Thymus (tissue), 11 donors: ENCODE data around the gene FKBP8. TPM values are rescaled to one million over a fixed set of nuclear protein-coding genes. Genes with fewer than 3 reads are reported as not detected.
A peak's percentile ranks its signal among the peaks of the same experiment; 100 is the strongest.

Source experiments
- DNase-seq, 9 donors: peaks; one replicate each; pipeline ENCODE4 v3.0.0-alpha.2; 2013; ENCODE audit warnings: low spot score in 9 of 9, low read depth in 6 of 9, missing footprints in 1 of 9
- H3K27ac ChIP-seq, 2 donors: one replicate each; pipeline ENCODE4 v1.5.1; 2013; ENCODE audit warnings: control low read depth in 1 of 2, low read depth in 1 of 2, low read length in 1 of 2, mild to moderate bottlenecking in 1 of 2, moderate library complexity in 1 of 2
- H3K27me3 ChIP-seq, 2 donors: one replicate each; pipeline ENCODE4 v1.5.1; 2013; ENCODE audit warnings: low read length in 1 of 2; ENCODE audit not compliant: control insufficient read depth in 2 of 2, insufficient read depth in 1 of 2
- H3K36me3 ChIP-seq, 2 donors: one replicate each; pipeline ENCODE4 v1.5.1; 2013; ENCODE audit warnings: low read length in 1 of 2, mild to moderate bottlenecking in 1 of 2, moderate library complexity in 1 of 2; ENCODE audit not compliant: control insufficient read depth in 2 of 2, insufficient read depth in 2 of 2
- H3K4me1 ChIP-seq, 2 donors: one replicate each; pipeline ENCODE4 v1.5.1; 2013; ENCODE audit warnings: low read length in 2 of 2; ENCODE audit not compliant: control insufficient read depth in 2 of 2, insufficient read depth in 2 of 2
- H3K4me3 ChIP-seq, 2 donors: one replicate each; pipeline ENCODE4 v1.5.1; 2013; ENCODE audit warnings: low read length in 2 of 2, control low read depth in 1 of 2, mild to moderate bottlenecking in 1 of 2
- H3K9me3 ChIP-seq, 2 donors: one replicate each; pipeline ENCODE4 v1.5.1; 2013; ENCODE audit warnings: low read length in 1 of 2, mild to moderate bottlenecking in 1 of 2; ENCODE audit not compliant: control insufficient read depth in 2 of 2, insufficient read depth in 1 of 2
- WGBS: extraction: QIAGEN DNeasy Blood & Tissue Kit; methylation state at CpG from one replicate; pipeline ENCODE4 v1.1.7; 2013; 5-methylcytosine and 5-hydroxymethylcytosine counted together
- polyA plus RNA-seq: library from polyadenylated mRNA; stranded (reverse); fragments of 200-250 nt; gene quantifications from one replicate; pipeline ENCODE4 v1.2.3, GENCODE V29; 2013
- total RNA-seq: library from RNA; stranded (reverse); fragments of 120-200 nt; gene quantifications from one replicate; pipeline ENCODE4 v1.2.4, GENCODE V29; 2013
- donor health status: healthy.

Gene FKBP8
- total and polyA plus RNA-seq, 2 donors = 153 to 232 TPM

DNA sequence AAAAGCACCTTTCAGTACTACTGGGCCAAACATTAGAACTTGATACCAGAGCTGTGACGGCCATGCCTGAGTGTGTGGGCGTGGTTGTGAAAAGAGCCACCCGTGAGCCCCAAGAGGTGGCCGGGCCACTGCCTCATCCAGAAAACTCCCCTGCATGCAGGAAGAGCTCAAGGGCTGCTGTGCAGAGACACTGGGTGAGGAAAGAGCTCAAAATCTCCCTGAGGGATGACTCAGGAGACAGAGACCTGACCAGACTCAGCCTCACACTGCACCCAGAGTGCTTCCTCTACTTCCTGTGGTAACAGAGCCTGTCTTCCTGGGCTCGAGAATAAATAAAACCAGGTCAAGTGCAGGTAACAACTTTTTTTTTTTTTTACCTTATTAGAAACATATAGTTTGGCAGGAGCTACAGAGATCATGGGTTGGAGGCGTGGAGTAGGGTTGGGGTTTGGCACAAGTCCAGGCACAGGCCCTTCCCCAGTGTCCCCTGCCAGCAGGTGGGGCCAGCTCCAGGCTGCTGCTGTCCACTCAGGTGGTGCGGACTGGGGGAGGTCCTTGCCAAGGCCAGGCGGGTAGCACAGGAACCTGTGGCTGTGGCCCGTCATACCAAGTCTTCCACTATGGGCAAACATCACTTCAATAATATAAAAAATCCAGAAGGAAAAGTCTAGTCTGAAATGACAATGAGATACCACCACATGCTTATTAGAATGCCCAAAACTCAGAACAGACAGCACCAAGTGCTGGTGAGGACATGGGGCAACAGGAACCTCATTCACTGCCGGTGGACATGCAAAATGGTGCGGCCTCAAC, 47.0 kb downstream of the FKBP8 start:
- DNase-seq = peak in 1 of 9 donors; percentile 42
- 52% methylated on average over 11 of the region's 11 CpGs for WGBS
- peaks cover 14 to 56% of the 10 kb centered on the region in 2 donors for H3K4me1 ChIP-seq

DNA sequence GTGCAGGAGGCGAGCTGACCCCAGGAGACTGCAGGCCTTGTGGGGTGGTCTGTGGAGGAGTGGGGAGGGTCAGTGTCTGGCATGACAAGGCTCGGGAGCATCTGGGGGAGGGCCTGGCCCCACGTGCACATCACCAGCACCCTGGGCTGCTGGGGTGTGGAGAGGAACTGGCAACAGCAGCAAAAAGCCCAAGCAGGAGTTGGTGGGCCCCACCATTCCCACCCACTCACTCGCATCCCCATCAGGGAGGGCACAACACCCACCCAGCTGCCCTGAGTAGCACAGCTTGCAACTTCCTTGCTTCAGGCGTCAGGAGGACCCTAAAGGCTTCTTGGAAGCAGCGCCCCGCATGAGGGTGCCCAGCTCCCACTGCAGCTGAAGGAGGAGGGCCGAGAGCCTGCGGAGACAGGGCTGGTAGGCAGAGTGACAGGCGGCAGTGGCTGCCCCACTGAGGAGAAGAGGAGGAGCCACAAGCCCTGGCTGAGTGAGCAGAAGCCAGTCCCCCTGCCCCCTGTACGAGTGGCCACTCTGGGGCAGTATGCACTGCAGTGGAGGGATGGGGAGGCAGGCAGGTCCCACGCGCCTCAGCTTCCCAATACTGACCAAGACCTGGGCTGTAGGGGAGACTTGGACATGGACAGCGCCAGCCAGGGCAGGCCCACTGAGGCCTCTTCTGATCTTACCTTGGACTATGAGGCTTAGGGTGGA, 48.0 kb downstream of the FKBP8 start:
- WGBS = 95% methylated on average over 14 of the region's 14 CpGs
- no peaks in the 10 kb centered on the region for H3K9me3 ChIP-seq
- no peak overlapping the region for H3K4me3 ChIP-seq
- peaks cover 14 to 47% of the 10 kb centered on the region in 2 donors for H3K4me1 ChIP-seq
- H3K27ac ChIP-seq = peak overlapping the region in 1 of 2 donors; percentile 45
- H3K36me3 ChIP-seq = peaks cover 0 to 2% of the 10 kb centered on the region in 2 donors
- no peaks in the 10 kb centered on the region for H3K27me3 ChIP-seq
- DNase-seq = no peak

More for the DNA sequence above, 47.0 kb downstream of the FKBP8 start:
- H3K36me3 ChIP-seq = peaks cover 0 to 2% of the 10 kb centered on the region in 2 donors
- no peaks in the 10 kb centered on the region for H3K9me3 ChIP-seq
- no peaks in the 10 kb centered on the region for H3K27me3 ChIP-seq
- H3K4me3 ChIP-seq = no peak overlapping the region
- H3K27ac ChIP-seq = peak overlapping the region in 1 of 2 donors; percentile 19

DNA sequence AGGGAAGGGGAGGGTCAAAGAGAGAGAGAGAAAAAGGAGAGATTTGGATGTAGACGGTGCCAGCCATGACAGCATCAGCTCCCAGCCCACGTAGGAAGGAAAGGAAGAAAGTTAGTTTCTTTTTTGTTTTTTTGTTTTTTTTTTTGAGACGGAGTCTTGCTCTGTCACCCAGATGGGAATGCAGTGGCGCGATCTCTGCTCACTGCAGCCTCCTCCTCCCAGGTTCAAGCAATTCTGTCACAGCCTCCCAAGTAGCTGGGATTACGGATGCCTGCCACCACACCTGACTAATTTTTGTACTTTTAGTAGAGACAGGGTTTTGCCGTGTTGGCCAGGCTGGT, 49.1 kb downstream of the FKBP8 start:
- WGBS = 53% methylated on average over 7 of the region's 7 CpGs
- Histone ChIP-seq H3K36me3 (peaks cover 0 to 2% of the 10 kb centered on the region in 2 donors), H3K27ac (peak overlapping the region in 1 of 2 donors; percentile 37), H3K4me3 (no peak overlapping the region), H3K4me1 (peaks cover 14 to 47% of the 10 kb centered on the region in 2 donors), H3K27me3 (no peaks in the 10 kb centered on the region), H3K9me3 (no peaks in the 10 kb centered on the region)
- no peak for DNase-seq

DNA sequence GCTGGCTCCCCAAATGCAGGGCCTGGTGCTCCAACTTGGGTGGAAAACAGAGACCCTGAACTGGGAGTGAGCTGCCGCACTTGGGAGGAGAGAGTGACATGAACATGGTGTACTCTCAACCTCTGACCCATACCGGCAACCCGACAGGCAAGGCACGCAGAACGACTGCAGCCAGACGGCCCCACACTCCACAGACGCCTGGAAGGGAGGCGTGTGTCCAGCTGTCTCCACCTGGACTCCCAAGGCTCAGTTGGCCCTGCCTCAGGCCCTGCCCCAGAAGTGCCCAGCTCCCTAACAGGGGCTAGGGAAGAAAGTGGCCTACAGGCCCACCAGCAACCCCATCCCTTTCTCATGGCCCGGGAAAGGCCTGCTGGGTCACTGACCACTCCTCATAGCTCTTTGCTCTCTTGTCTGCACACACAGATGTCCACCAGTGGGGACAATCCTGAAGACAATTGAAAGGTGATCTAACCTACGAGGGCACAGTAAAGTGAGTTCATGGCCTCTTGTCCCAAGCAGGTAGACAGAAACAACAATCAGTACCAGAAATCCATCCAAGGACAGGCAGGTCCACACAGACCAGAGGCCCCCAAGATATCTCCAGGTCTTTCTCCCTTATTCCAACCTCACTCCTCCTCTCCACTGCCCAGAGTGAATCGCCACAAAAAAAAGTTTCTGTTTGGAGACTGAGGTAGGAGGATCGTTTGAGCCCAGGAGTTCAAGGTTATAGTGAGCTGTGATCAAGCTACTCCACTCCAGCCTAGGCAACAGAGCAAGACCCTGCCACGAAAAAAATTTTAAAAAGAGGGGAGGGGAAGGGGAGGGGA, 49.7 kb downstream of the FKBP8 start:
- H3K4me1 ChIP-seq = peaks cover 14 to 47% of the 10 kb centered on the region in 2 donors
- 92% methylated on average over 13 of the region's 13 CpGs for WGBS
- no peaks in the 10 kb centered on the region for H3K9me3 ChIP-seq
- no peak for DNase-seq
- H3K27ac ChIP-seq = no peak overlapping the region
- no peak overlapping the region for H3K4me3 ChIP-seq
- H3K36me3 ChIP-seq = peaks cover 0 to 2% of the 10 kb centered on the region in 2 donors
- H3K27me3 ChIP-seq = no peaks in the 10 kb centered on the region

DNA sequence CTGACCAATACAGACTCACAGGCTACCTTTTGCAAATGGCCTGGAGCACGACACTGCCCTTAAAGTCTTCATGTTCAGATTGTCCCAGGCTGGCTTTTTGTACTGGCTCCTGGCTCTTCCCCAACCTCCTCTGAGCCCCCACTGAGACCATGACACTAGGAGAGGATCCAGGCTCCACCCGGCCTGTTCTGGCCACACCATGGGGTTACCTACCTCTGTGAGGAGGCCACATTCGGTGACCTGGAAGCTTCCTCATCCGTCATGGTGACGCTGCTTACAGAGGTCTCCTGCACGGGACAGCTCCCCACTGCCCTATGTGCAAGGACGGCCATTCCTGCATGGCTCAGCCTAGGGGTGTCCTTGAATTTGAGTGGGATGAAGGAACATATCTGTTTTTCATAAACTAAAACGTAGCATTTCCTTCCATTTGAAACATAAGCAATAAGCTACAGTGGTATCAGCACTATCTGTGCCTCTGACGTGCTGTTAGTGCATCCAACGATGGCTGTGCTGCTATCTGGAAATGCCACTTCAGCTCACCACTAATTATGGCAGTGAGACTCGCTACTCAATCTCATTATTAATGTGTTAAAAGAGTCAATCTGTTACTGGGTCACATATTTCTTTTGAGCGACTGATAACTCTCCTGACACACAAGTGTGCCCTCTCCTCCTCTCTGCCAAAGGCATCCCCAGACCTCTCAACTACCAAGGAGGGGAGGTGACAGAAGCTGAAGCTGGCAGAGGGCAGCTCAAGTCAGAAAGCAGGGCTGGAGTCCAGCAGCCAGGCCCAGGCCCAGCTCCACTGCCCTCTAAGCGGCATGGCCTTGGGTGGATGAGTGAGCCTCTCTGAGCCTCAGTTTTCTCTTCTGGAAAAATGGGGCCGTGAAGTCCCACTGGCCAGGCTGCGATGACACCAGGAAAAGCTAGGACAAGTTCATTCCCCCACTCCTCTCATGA, 51.1 kb downstream of the FKBP8 start:
- Histone ChIP-seq H3K9me3 (no peaks in the 10 kb centered on the region), H3K4me3 (no peak overlapping the region), H3K4me1 (peaks cover 14 to 61% of the 10 kb centered on the region in 2 donors), H3K27ac (no peak overlapping the region), H3K36me3 (peaks cover 0 to 2% of the 10 kb centered on the region in 2 donors), H3K27me3 (no peaks in the 10 kb centered on the region)
- WGBS = 98% methylated on average over 15 of the region's 15 CpGs
- no peak for DNase-seq

DNA sequence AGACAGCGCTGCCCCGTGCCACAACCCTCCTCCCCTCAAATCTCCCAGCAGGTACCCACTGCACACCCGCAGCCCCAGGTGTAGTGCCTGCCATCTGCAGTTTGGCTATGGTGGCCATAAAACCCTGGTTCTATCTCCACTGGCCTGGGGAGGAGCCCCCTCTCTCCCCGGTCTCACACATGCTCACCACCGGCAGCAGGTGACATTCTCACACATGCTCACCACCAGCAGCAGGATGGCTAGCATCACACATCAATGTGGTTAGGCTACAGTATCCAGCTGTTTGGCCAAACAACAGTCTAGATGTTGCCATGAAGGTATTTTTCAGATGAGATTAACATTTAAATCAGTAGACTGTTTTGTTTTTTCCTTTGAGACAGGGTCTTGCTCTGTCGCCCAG, 52.6 kb downstream of the FKBP8 start:
- DNase-seq = no peak
- no peak overlapping the region for H3K4me3 ChIP-seq
- 90% methylated on average over 6 of the region's 6 CpGs for WGBS
- no peak overlapping the region for H3K27ac ChIP-seq
- H3K36me3 ChIP-seq = peaks cover 0 to 2% of the 10 kb centered on the region in 2 donors
- no peaks in the 10 kb centered on the region for H3K9me3 ChIP-seq
- peaks cover 5 to 64% of the 10 kb centered on the region in 2 donors for H3K4me1 ChIP-seq
- H3K27me3 ChIP-seq = no peaks in the 10 kb centered on the region

DNA sequence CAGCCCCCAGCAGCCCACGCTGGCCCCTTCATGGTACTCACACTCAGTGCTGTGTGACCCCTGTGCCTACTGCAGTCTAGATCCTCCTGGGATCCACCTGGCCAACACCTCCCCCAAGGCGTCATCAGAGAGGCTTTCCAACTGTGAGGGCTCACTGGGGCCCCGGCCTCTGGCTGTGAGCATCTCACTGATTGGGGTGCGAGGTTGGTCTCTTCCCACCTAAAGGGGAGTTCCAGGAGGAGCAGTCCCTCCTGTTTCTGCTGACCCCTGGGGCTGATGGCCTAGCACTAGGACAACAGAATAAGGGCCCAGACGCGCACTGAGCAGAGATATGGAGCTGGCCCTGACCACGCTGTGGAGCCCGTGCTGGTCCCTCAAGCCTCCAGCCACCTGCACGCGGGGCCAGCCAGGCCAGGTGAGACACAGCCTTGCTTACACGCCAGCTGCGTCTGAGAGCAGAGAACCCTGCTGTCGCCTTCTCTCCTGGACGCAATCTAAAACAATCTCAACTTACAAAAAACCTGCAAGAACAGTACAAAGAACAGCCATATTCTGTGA, 53.7 kb downstream of the FKBP8 start:
- WGBS = 90% methylated on average over 14 of the region's 14 CpGs
- H3K36me3 ChIP-seq = peaks cover 0 to 2% of the 10 kb centered on the region in 2 donors
- H3K9me3 ChIP-seq = no peaks in the 10 kb centered on the region
- H3K27me3 ChIP-seq = no peaks in the 10 kb centered on the region
- peak overlapping the region in 1 of 2 donors; percentile 43 for H3K27ac ChIP-seq
- H3K4me3 ChIP-seq = no peak overlapping the region
- DNase-seq = no peak
- H3K4me1 ChIP-seq = peaks cover 5 to 59% of the 10 kb centered on the region in 2 donors
